Chondrocyte (in vitro differentiated cells): ENCODE data around the gene MS4A15. TPM values are rescaled to one million over a fixed set of nuclear protein-coding genes. Genes with fewer than 3 reads are reported as not detected.

Experiments
- DNase-seq: peaks from one replicate; pipeline ENCODE4 v3.0.0; 2021; ENCODE audit warnings: mixed read lengths, low spot score
- H3K27ac Mint-ChIP-seq: one replicate; pipeline ENCODE4 v1.8.0; 2021; ENCODE audit warnings: mild to moderate bottlenecking, moderate library complexity, mixed read lengths; ENCODE audit not compliant: unreplicated experiment
- H3K27me3 Mint-ChIP-seq: 2 replicates; pipeline ENCODE4 v1.8.0; 2021; ENCODE audit warnings: low read depth, mixed read lengths
- H3K36me3 Mint-ChIP-seq: 2 replicates; pipeline ENCODE4 v1.8.0; 2021; ENCODE audit warnings: low read depth, mixed read lengths
- H3K4me1 Mint-ChIP-seq: 2 replicates; pipeline ENCODE4 v1.8.0; 2021; ENCODE audit warnings: low read depth, mild to moderate bottlenecking, mixed read lengths
- H3K4me3 Mint-ChIP-seq: one replicate; pipeline ENCODE4 v1.8.0; 2021; ENCODE audit warnings: mild to moderate bottlenecking, moderate library complexity, mixed read lengths; ENCODE audit not compliant: unreplicated experiment
- H3K9me3 Mint-ChIP-seq: 2 replicates; pipeline ENCODE4 v1.8.0; 2021; ENCODE audit warnings: low read depth, mixed read lengths
- CTCF ChIP-seq: fragments of 200-600 bp; sonication (generic); IDR thresholded peaks from 2 replicates; pipeline ENCODE4 v1.5.0; 2021; ENCODE audit warnings: antibody characterized with exemption, mild to moderate bottlenecking, moderate library complexity
- total RNA-seq: library from RNA; stranded (reverse); gene quantifications from 3 replicates; pipeline ENCODE4 v1.2.1, GENCODE V29; 2021

MS4A15 gene
- total RNA-seq, 1 donor from 2014 or later: not detected

- no peak overlapping the region for H3K4me3 Mint-ChIP-seq
- peaks cover 1% of the 10 kb centered on the region for H3K36me3 Mint-ChIP-seq
- H3K9me3 Mint-ChIP-seq: peaks cover 4% of the 10 kb centered on the region
- peaks cover 27% of the 10 kb centered on the region for H3K4me1 Mint-ChIP-seq
- no peak for TF ChIP-seq CTCF
- peak; percentile 40 for DNase-seq
- H3K27me3 Mint-ChIP-seq: peaks cover 11% of the 10 kb centered on the region
- H3K27ac Mint-ChIP-seq: no peak overlapping the region
These were observed 34.7 kb downstream of the MS4A15 start for GRCh38 chr11:60791153-60791933.

GRCh38 chr11:60792521-60792920 is 35.9 kb downstream of the MS4A15 start:
- TF ChIP-seq CTCF: no peak
- peak; percentile 54 for DNase-seq
- peaks cover 16% of the 10 kb centered on the region for H3K4me1 Mint-ChIP-seq
- H3K27me3 Mint-ChIP-seq: peaks cover 11% of the 10 kb centered on the region
- H3K9me3 Mint-ChIP-seq: peaks cover 4% of the 10 kb centered on the region
- H3K27ac Mint-ChIP-seq: no peak overlapping the region
- no peak overlapping the region for H3K4me3 Mint-ChIP-seq
- peaks cover 1% of the 10 kb centered on the region for H3K36me3 Mint-ChIP-seq

- Mint-ChIP-seq H3K36me3 (peaks cover 1% of the 10 kb centered on the region), H3K27me3 (peaks cover 25% of the 10 kb centered on the region), H3K27ac (no peak overlapping the region), H3K4me1 (no peaks in the 10 kb centered on the region), H3K9me3 (peaks cover 4% of the 10 kb centered on the region), H3K4me3 (no peak overlapping the region)
- DNase-seq: peak; percentile 67
- no peak for TF ChIP-seq CTCF
These were observed 38.6 kb downstream of the MS4A15 start for GRCh38 chr11:60795291-60795690.

GRCh38 chr11:60797846-60798630 is 41.4 kb downstream of the MS4A15 start:
- peak; percentile 59 for DNase-seq
- H3K9me3 Mint-ChIP-seq: no peaks in the 10 kb centered on the region
- no peaks in the 10 kb centered on the region for H3K4me1 Mint-ChIP-seq
- H3K36me3 Mint-ChIP-seq: no peaks in the 10 kb centered on the region
- peaks cover 23% of the 10 kb centered on the region for H3K27me3 Mint-ChIP-seq
- TF ChIP-seq CTCF: no peak
- no peak overlapping the region for H3K27ac Mint-ChIP-seq
- H3K4me3 Mint-ChIP-seq: no peak overlapping the region

- peak; percentile 55 for DNase-seq
- no peak for TF ChIP-seq CTCF
- no peaks in the 10 kb centered on the region for H3K9me3 Mint-ChIP-seq
- no peaks in the 10 kb centered on the region for H3K4me1 Mint-ChIP-seq
- no peak overlapping the region for H3K27ac Mint-ChIP-seq
- H3K27me3 Mint-ChIP-seq: peaks cover 25% of the 10 kb centered on the region
- H3K36me3 Mint-ChIP-seq: no peaks in the 10 kb centered on the region
- H3K4me3 Mint-ChIP-seq: no peak overlapping the region
These were observed 42.0 kb downstream of the MS4A15 start for GRCh38 chr11:60798631-60799030.
